GM19438 (cell line): Measurements from ENCODE around the gene NSL1.

Source experiments
- ATAC-seq: cut with Tn5 transposase; IDR thresholded peaks from one replicate; pipeline ENCODE4 v1.9.1; 2021; ENCODE audit warnings: low read depth; ENCODE audit not compliant: unreplicated experiment

NSL1 gene

GRCh38 chr1:212689196-212689725 is 102.3 kb downstream of the NSL1 start:
- no peak for ATAC-seq

DNA sequence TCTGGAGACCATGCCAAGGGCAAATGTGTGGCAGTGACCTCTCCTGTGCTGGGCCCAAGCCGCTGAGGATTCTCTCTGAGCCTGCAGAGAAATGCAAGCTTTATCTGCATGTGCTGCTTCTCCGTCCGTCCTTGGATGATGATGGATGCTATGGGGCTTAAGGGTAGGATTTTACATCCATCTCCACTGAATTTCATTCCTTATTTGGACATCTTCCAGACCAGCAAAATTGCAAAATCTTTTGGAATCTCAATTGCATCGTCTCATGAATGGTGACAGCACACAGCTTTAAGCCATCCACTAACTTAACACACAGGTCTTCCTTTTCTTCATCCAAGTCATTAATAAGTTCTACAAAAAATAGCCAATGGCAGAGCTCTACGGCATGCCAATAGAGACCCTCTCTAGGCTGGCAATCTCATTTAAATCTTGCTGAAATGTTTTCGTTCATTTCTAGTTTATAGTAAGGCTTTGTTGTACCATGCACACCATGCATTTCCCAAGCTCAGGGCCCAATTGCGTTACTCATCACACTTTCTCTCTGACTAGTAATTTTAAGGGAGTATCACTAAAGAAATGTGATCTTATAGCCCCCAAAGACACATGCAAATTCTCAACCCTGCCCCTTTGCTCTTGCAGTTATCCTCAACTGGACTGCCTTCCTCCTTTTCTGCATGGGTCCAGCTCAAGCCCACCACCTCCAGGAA is 103.1 kb downstream of the NSL1 start:
- ATAC-seq: no peak

- ATAC-seq: no peak
Observed at GRCh38 chr1:212687811-212688210, 103.8 kb downstream of the NSL1 start.

GRCh38 chr1:212686591-212686990 is 105.0 kb downstream of the NSL1 start:
- ATAC-seq: no peak

- no peak for ATAC-seq
Observed at GRCh38 chr1:212686069-212686468, 105.5 kb downstream of the NSL1 start.

- no peak for ATAC-seq
Observed at GRCh38 chr1:212685429-212685828, 106.1 kb downstream of the NSL1 start.

DNA sequence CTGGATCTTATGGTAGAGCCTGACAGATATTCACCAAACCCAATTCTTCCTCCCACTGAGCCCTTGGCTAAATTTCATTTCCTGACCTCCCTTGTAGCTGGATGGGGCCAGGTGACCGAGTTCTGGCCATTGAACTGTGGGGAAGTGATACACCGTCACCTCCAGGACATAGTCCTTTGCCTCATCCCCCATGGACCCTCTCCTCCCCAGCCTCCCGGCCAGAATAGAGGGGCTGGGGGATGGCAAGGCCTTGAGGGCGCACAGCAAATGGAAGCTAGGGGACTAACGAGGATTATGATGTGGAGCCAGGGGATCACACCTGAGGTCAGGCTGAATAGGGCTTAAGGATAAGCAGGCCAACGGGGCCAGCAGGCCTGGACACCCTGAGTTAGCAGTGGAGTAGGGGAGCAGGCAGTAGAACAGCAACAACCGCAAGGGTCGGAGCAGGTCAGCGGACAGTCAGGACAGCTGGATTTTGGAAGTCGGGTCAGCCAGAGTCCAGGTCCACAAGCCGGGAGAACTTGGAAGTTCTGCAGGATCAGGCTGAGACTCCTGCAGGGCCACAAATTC is 107.0 kb downstream of the NSL1 start:
- no peak for ATAC-seq

DNA sequence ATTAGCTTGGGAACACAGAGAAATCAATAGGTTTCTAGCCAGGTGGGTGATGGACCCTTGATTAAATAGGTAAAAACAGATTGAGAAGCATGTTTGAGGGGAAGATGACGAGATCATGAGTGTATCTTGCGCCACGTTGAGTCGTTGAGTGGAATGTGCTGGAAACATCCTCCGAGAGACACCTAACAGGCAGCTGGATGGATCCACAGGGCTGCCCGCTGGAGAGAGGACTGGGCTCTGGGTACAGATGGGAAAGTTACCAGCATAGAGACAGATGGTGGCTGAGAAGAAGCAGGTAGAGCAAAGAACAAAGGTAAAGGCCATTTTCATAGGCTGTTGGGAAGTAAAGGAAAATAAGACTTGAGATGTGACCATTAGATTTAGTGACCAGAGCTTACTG is 107.5 kb downstream of the NSL1 start:
- ATAC-seq: no peak

DNA sequence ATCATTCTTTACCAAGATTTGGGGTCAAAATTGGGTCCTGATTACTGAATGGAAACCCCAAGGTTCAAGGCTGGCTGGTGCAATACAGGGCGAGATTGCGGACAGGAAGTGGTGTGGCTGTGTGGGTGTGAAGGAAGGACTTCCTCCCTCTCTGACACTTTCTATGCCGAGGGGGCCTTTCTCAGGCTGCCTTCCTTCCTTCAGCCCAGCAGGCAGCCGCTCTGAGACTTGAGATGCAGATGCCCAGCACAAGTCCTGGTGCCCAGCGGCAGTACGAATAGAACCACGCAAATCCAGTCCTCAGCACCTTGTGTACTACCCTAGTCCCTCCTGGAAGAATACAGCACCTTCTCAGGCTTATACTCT is 108.2 kb downstream of the NSL1 start:
- ATAC-seq: peak; percentile 74

DNA sequence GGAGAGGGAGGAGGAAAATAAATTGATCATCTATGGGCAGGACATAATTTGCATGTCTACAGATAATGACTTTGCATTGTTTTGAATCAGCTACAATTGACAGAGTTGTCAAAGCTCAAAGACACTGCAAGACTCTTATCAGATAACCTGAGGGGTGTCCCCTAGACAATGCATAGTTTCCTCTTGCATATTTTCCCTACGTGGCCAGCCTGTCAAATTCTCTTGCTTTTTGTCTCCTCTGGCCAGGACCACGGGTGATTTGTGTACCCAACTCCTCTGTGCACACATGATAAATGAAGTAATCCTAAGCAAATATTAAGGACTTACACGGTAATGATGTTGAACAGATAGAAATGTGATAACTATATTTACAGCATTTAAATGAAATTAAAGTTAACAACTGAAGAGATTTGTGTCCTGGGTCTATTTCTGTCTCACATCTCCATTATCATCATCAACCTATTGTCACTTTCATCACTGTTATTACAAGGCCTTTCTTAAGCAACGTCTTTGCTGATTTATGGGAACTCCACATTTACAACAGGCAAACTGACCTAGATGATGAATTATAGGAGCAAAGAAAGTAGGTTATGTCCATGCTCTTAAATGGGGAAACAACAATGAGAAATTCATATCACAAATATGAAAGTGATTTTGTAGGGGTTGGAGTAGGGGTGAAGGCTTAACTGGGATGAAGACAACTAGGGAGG is 110.7 kb downstream of the NSL1 start:
- no peak for ATAC-seq

- ATAC-seq: peak; percentile 53
Observed at GRCh38 chr1:212678456-212679410, 112.8 kb downstream of the NSL1 start.

DNA sequence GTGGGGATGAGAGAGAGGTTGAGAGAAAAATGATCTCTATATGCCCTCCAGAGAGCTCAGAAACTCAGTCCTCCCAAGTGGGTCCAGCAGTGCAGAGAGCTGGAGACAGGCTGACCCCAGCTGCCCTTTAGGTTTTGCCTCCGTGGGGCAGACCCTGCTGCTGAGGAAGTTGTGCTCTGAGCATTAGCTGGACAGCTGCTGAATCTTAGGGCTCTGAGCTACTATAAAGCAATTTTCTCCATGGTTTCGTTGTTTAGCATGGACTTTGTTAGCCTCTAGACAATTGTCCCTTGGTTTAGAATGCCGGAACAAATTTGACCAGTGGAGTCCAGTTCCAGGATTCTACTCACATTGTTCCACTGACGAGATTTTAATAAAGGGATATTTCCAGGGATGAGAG is 114.0 kb downstream of the NSL1 start:
- ATAC-seq: no peak

DNA sequence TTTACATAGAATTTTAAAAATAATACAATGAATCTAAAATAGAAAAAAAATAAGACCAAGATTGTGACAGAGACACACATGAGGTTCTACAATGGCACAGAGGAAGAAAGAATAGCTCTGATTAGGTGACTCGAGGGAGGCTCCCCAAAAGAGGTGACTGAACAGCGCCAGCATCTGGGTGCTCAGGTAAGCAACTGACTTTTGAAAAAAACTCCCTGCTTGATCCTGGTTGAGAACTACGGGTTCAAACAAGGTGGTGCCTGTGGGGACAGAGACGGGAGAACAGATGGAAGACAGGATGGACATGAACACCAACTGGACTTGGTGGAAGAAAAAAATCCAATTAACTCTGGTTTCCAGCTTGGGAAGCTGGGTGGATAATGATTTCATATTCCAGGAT is 114.4 kb downstream of the NSL1 start:
- ATAC-seq: no peak
